GM23248 (cell line): Measurements from ENCODE around the gene USP11. TPM values are rescaled to one million over a fixed set of nuclear protein-coding genes. Genes with fewer than 3 reads are reported as not detected.

ENCODE experiments used
- DNase-seq: peaks from one replicate; pipeline ENCODE4 v3.0.0-alpha.2; 2015
- H2AFZ ChIP-seq: fragments of 200-600 bp; sonication (generic); 2 replicates; pipeline ENCODE4 v1.6.1; 2016; ENCODE audit warnings: antibody characterized with exemption
- H3F3A ChIP-seq: fragments of 200-600 bp; sonication (generic); 2 replicates; pipeline ENCODE4 v1.6.1; 2016; ENCODE audit warnings: mild to moderate bottlenecking, antibody characterized with exemption, mixed run types; ENCODE audit not compliant: insufficient read depth
- H3K27ac ChIP-seq: fragments of 200-600 bp; sonication (generic); 2 replicates; pipeline ENCODE4 v1.5.1; 2016; ENCODE audit warnings: mild to moderate bottlenecking
- H3K27me3 ChIP-seq: fragments of 200-600 bp; sonication (generic); replicated peaks from 2 replicates; pipeline ENCODE4 v1.6.1; 2016; ENCODE audit warnings: mild to moderate bottlenecking; ENCODE audit not compliant: insufficient read depth
- H3K36me3 ChIP-seq: fragments of 200-600 bp; sonication (generic); 2 replicates; pipeline ENCODE4 v1.6.1; 2016; ENCODE audit warnings: low read depth, mild to moderate bottlenecking
- H3K4me1 ChIP-seq: fragments of 200-600 bp; sonication (generic); 2 replicates; pipeline ENCODE4 v1.6.1; 2016; ENCODE audit warnings: mild to moderate bottlenecking; ENCODE audit not compliant: insufficient read depth
- H3K4me2 ChIP-seq: fragments of 200-600 bp; sonication (generic); one replicate; pipeline ENCODE4 v1.6.1; 2016; ENCODE audit warnings: mild to moderate bottlenecking; ENCODE audit not compliant: unreplicated experiment
- H3K4me3 ChIP-seq: fragments of 200-600 bp; sonication (generic); 2 replicates; pipeline ENCODE4 v1.5.1; 2016; ENCODE audit warnings: mild to moderate bottlenecking
- H3K79me2 ChIP-seq: fragments of 200-600 bp; sonication (generic); 2 replicates; pipeline ENCODE4 v1.6.1; 2016; ENCODE audit warnings: mild to moderate bottlenecking; ENCODE audit not compliant: insufficient read depth
- H3K9ac ChIP-seq: fragments of 200-600 bp; sonication (generic); 2 replicates; pipeline ENCODE4 v1.6.1; 2016; ENCODE audit warnings: mild to moderate bottlenecking
- H3K9me2 ChIP-seq: fragments of 200-600 bp; sonication (generic); 2 replicates; pipeline ENCODE4 v1.6.1; 2016; ENCODE audit warnings: mixed run types, mild to moderate bottlenecking, moderate library complexity; ENCODE audit not compliant: insufficient read depth
- H3K9me3 ChIP-seq: fragments of 200-600 bp; sonication (generic); one replicate; pipeline ENCODE4 v1.6.1; 2017; ENCODE audit warnings: low read depth
- H4K20me1 ChIP-seq: fragments of 200-600 bp; sonication (generic); 2 replicates; pipeline ENCODE4 v1.6.0; 2016; ENCODE audit not compliant: insufficient read depth
- EZH2 ChIP-seq: fragments of 200-600 bp; sonication (generic); IDR thresholded peaks from 2 replicates; pipeline ENCODE4 v1.6.1; 2018; ENCODE audit warnings: antibody characterized with exemption, mild to moderate bottlenecking; ENCODE audit not compliant: insufficient read depth, poor library complexity, severe bottlenecking
- EZH2phosphoT487 ChIP-seq: fragments of 200-600 bp; sonication (generic); IDR thresholded peaks from 2 replicates; pipeline ENCODE4 v1.6.1; 2018; ENCODE audit warnings: antibody characterized with exemption, moderate library complexity, mild to moderate bottlenecking, low read depth; ENCODE audit not compliant: insufficient read depth
- WGBS, 2 experiments: methylation state at CpG; one replicate each; pipeline ENCODE4 v1.1.6; 2015 to 2017; ENCODE audit warnings: low lambda C conversion rate in 2 of 2, low coverage in 1 of 2; ENCODE audit errors: missing lambda C conversion rate in 2 of 2; 5-methylcytosine and 5-hydroxymethylcytosine counted together
- in situ Hi-C: fragments of 300-500 bp; cut with MboI; formaldehyde crosslinking; loops from 2 replicates; pipeline ENCODE4 v1.15.0; 2020
- polyA plus RNA-seq: library from polyadenylated mRNA; unstranded; fragments of >200 nt; fragmentation: Nextera tagmentation; extraction: Ambion mirVana; gene quantifications from 2 replicates; pipeline ENCODE4 v1.2.1, GENCODE V29; 2016
- total RNA-seq: library from RNA; depleted of rRNA; stranded (reverse); fragments of >200 nt; shearing (Covaris generic); gene quantifications from 2 replicates; pipeline ENCODE4 v1.2.3, GENCODE V29; 2014

Gene USP11
- total and polyA plus RNA-seq, 2 experiments from 2014 or later = 36.6 to 61.4 TPM

- Histone ChIP-seq H3K9ac (no peak overlapping the region), H3K4me1 (peaks cover 19% of the 10 kb centered on the region), H3K79me2 (peaks cover 19% of the 10 kb centered on the region), H3K4me3 (no peak overlapping the region), H3K4me2 (no peak overlapping the region), H2AFZ (no peak overlapping the region), H3K9me2 (no peaks in the 10 kb centered on the region), H3K27me3 (no peaks in the 10 kb centered on the region), H4K20me1 (no peaks in the 10 kb centered on the region), H3K36me3 (no peaks in the 10 kb centered on the region; the same call in 1 of the 2 replicates), H3K27ac (no peak overlapping the region), H3K9me3 (no peaks in the 10 kb centered on the region), H3F3A (peaks cover 44% of the 10 kb centered on the region)
- DNase-seq = no peak
- in situ Hi-C loops = loop anchor here (25.0 kb wide), 1 partner anchor 172 kb away; no protein-coding TSS in a partner anchor
- TF ChIP-seq EZH2phosphoT487 (no peak), EZH2 (no peak)
- WGBS, 2 experiments = 72 to 81% methylated on average over 8 to 12 of the region's 12 CpGs
Observed at GRCh38 chrX:47215291-47215900, 17.4 kb upstream of the USP11 start.

GRCh38 chrX:47216393-47216925 lies 16.4 kb upstream of the USP11 start:
- DNase-seq = no peak

GRCh38 chrX:47217121-47217851 lies 15.5 kb upstream of the USP11 start:
- Histone ChIP-seq H3K27me3 (no peaks in the 10 kb centered on the region), H3F3A (peaks cover 36% of the 10 kb centered on the region), H2AFZ (0 out of 2 replicates have a peak overlapping the region, but pooled peaks have one; percentile 52), H3K79me2 (peaks cover 38% of the 10 kb centered on the region), H3K9ac (peak overlapping the region; percentile 89), H3K9me3 (no peaks in the 10 kb centered on the region), H3K36me3 (no peaks in the 10 kb centered on the region; the same call in 1 of the 2 replicates), H4K20me1 (no peaks in the 10 kb centered on the region), H3K4me3 (peak overlapping the region; percentile 64), H3K4me2 (peak overlapping the region; percentile 86), H3K27ac (peak overlapping the region; percentile 99), H3K9me2 (no peaks in the 10 kb centered on the region), H3K4me1 (peaks cover 25% of the 10 kb centered on the region)
- peak; percentile 86 for DNase-seq
- TF ChIP-seq EZH2 (no peak), EZH2phosphoT487 (no peak)
- in situ Hi-C loops = loop anchor here (25.0 kb wide), 1 partner anchor 170 kb away; no protein-coding TSS in a partner anchor
- WGBS, 2 experiments = 1% methylated on average over 22 of the region's 22 CpGs

More at GRCh38 chrX:47216393-47216925, 16.4 kb upstream of the USP11 start:
- no peak for TF ChIP-seq EZH2phosphoT487
- no peak for TF ChIP-seq EZH2
- peaks cover 43% of the 10 kb centered on the region for H3F3A ChIP-seq
- peaks cover 25% of the 10 kb centered on the region for H3K4me1 ChIP-seq
- peaks cover 29% of the 10 kb centered on the region for H3K79me2 ChIP-seq
- no peaks in the 10 kb centered on the region for H3K27me3 ChIP-seq
- H3K9me2 ChIP-seq = no peaks in the 10 kb centered on the region
- H2AFZ ChIP-seq = no peak overlapping the region
- H3K4me2 ChIP-seq = peak overlapping the region; percentile 86
- H3K36me3 ChIP-seq = no peaks in the 10 kb centered on the region; the same call in 1 of the 2 replicates
- peak overlapping the region; percentile 64; the same call in 1 of the 2 replicates for H3K4me3 ChIP-seq
- WGBS, 2 experiments = 73 to 75% methylated on average over 7 to 8 of the region's 8 CpGs
- peak overlapping the region; percentile 89 for H3K9ac ChIP-seq
- in situ Hi-C loops = loop anchor here (25.0 kb wide), 1 partner anchor 171 kb away; no protein-coding TSS in a partner anchor
- H4K20me1 ChIP-seq = no peaks in the 10 kb centered on the region
- no peaks in the 10 kb centered on the region for H3K9me3 ChIP-seq
- H3K27ac ChIP-seq = peak overlapping the region; percentile 99

- peak; percentile 97 for DNase-seq
- H3K9me2 ChIP-seq = no peaks in the 10 kb centered on the region
- no peaks in the 10 kb centered on the region for H4K20me1 ChIP-seq
- peaks cover 39% of the 10 kb centered on the region for H3K79me2 ChIP-seq
- peak overlapping the region; percentile 85 for H3K4me3 ChIP-seq
- H3K9me3 ChIP-seq = no peaks in the 10 kb centered on the region
- peak overlapping the region; percentile 99 for H3K27ac ChIP-seq
- no peak for TF ChIP-seq EZH2phosphoT487
- no peak for TF ChIP-seq EZH2
- no peaks in the 10 kb centered on the region; the same call in 1 of the 2 replicates for H3K36me3 ChIP-seq
- 1 to 3% methylated on average over 19 to 25 of the region's 31 CpGs for WGBS, 2 experiments
- peaks cover 25% of the 10 kb centered on the region for H3K4me1 ChIP-seq
- peaks cover 31% of the 10 kb centered on the region for H3F3A ChIP-seq
- in situ Hi-C loops = loop anchor here (25.0 kb wide), 1 partner anchor 169 kb away; no protein-coding TSS in a partner anchor
- peak overlapping the region; percentile 100 for H3K9ac ChIP-seq
- no peaks in the 10 kb centered on the region for H3K27me3 ChIP-seq
- peak overlapping the region; percentile 73 for H2AFZ ChIP-seq
- H3K4me2 ChIP-seq = peak overlapping the region; percentile 72
Observed at GRCh38 chrX:47217852-47218279, 14.9 kb upstream of the USP11 start.
